SU-DHL-6 (cell line): ENCODE results near the gene RORC.

Source experiments
- EZH2phosphoT487 ChIP-seq: fragments of 200-600 bp; sonication (generic), shearing (Covaris generic); conservative IDR thresholded peaks from 2 replicates; pipeline ENCODE4 v1.6.1; 2018; ENCODE audit warnings: mild to moderate bottlenecking, antibody characterized with exemption, low read length, moderate library complexity, mixed read lengths
- TF ChIP-seq, protein P1 (sequence below): fragments of 200-600 bp; sonication (generic); IDR thresholded peaks from one replicate; pipeline ENCODE4 v1.5.1; 2017; ENCODE audit warnings: antibody characterized with exemption, mild to moderate bottlenecking, low read length, moderate library complexity; ENCODE audit not compliant: insufficient read depth, poor library complexity, severe bottlenecking

- TF ChIP-seq, protein P1, sequence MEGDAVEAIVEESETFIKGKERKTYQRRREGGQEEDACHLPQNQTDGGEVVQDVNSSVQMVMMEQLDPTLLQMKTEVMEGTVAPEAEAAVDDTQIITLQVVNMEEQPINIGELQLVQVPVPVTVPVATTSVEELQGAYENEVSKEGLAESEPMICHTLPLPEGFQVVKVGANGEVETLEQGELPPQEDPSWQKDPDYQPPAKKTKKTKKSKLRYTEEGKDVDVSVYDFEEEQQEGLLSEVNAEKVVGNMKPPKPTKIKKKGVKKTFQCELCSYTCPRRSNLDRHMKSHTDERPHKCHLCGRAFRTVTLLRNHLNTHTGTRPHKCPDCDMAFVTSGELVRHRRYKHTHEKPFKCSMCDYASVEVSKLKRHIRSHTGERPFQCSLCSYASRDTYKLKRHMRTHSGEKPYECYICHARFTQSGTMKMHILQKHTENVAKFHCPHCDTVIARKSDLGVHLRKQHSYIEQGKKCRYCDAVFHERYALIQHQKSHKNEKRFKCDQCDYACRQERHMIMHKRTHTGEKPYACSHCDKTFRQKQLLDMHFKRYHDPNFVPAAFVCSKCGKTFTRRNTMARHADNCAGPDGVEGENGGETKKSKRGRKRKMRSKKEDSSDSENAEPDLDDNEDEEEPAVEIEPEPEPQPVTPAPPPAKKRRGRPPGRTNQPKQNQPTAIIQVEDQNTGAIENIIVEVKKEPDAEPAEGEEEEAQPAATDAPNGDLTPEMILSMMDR = no peak
- no peak for TF ChIP-seq EZH2phosphoT487
These were observed 378 bp downstream of the RORC start for GRCh38 chr1:151831256-151831591.
